GM20431 (cell line): ENCODE results near the gene HNRNPUL2.

Experiments used
- in situ Hi-C: fragments of 300-500 bp; cut with MseI, MboI; formaldehyde crosslinking; loops from one replicate; pipeline ENCODE4 v1.15.0; 2020; ENCODE audit warnings: low sequenced_read_pairs; ENCODE audit not compliant: unreplicated experiment

HNRNPUL2 gene

GRCh38 chr11:62728171-62728988 is 1.1 kb upstream of the HNRNPUL2 start, which contains the start of gene TTC9C:
TSS of gene TTC9C (plus strand) at chr11:62728486. CDS start at chr11:62728849, 363 bp downstream.
- in situ Hi-C loops, result no loop called here

DNA sequence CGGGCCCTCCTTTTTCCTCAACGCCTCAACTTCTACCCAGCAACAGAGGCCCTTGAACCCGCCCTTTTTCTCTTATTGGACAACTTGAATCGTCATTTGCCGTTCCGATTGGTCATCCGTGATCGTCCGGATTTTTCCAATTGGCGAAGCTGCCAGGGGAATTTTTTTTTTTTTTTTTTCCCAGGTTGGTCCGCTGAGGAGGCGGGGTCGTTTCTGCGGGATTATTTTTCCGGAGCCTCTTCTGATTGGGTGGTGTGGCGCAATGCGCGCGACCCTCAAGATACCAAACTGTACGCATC is 564 bp upstream of the HNRNPUL2 start:
- in situ Hi-C loops, result no loop called here

DNA sequence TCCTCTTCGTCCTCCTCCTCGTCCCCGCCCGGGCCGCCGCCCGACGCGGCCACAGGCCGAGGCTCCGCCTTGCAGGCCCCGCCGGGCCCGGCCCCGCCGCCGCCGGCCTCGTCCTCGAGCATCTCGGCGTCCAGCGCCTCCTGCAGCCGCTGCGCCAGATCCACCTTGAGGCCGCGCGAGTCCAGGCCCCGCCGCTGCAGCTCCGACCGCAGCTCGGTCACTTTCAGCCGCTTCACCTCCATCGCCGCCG is 417 bp downstream of the HNRNPUL2 start:
- in situ Hi-C loops, result no loop called here

GRCh38 chr11:62726156-62726914 is 922 bp downstream of the HNRNPUL2 start:
- in situ Hi-C loops, result no loop called here

DNA sequence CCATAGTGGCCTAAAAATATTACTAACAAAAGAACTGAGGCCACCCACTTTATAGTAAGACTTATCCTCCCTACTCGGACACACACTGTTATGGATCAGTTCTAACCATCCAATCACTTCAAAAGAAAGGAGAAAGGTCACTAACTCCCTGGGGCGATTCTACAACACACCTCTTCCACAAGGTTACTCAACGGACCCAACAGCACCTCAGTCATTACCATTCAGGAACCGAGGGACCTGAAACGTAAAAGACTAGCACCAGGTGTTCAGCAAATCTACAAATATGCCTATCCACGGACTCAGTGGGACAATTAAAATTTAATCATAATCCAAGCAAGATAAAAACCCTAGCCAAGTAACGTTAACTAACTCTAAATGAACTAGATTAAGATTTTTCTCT is 1.6 kb downstream of the HNRNPUL2 start:
- in situ Hi-C loops, result no loop called here

GRCh38 chr11:62724171-62724570 is 3.1 kb downstream of the HNRNPUL2 start:
- in situ Hi-C loops, result no loop called here

DNA sequence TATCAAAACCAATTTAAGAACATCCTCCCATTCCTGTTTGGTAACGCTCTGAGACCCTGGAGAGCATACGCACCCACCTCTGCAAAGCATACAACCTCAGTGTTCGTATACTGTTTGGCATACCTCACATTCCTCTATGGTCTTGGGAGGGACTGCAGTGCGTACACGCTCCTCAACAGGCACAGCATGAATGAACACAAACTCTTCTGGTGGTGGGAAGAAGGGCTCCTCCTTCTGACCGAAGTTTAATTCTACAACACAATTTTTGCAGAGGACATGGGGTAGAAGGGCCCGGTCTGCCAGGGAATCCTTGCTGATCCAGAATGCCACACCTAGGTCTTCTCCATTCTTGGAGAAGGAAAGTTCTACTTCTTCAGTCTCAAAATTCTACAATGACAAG is 5.3 kb downstream of the HNRNPUL2 start:
- in situ Hi-C loops, result no loop called here

GRCh38 chr11:62719302-62719978 is 7.8 kb downstream of the HNRNPUL2 start:
- in situ Hi-C loops, result no loop called here

- in situ Hi-C loops, result no loop called here
Measured at GRCh38 chr11:62716816-62717215, 10.4 kb downstream of the HNRNPUL2 start.

DNA sequence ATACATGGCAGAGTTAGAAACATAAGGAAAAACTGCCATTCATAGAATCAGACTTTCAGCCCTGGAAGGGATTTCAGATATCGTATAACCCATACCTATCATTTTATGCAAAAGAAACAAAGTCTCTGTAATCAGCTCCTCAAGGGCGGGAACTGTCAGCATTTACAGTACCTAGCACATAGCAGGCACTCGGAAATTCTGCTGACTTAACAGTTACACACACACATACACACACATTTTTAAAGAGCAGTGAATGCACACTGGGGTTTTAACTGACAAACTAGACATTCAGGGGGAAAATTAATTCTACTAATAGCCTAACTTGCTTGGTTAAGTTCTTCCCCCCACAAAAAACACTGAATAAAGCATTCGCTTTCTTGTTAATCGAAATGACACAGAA is 11.1 kb downstream of the HNRNPUL2 start:
- in situ Hi-C loops, result no loop called here

GRCh38 chr11:62715150-62716130 is 11.8 kb downstream of the HNRNPUL2 start:
- in situ Hi-C loops, result no loop called here

DNA sequence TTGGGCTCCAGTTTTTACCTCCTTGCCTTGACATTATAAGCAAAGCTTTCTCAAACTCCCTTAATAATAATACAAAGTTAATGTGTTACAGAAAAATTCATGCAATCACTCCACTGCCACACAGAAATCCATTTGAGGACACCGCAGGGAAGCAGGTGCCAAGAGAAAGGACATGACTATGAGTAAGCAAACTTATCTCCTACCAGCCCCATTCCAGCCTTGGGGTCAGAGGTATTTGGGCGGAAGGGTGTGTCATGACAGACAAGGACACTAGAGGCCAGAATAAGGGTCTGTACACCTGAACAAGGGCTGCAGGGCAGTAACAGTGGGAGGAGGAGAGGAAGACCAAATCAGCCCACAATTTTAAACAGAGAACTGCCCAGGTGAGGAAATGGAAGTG is 13.9 kb downstream of the HNRNPUL2 start:
- in situ Hi-C loops, result no loop called here

DNA sequence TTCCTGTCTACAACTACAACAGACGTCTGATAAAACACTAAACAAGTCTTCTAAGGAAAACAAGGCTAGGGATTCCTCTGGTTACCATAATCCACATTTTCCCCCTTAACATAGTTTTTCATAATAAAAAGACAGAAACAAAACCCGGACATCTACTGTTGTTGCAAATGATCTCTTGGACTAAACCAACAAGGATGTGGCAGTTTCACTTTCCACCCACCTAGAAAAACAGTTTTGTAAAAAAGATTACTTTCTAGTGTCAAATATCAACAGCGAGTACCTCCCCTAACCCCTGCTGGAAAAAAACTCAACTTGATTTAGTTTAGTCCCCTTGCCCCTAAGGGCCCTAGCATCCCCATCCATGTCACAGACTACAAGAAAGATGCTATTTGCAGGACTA is 14.4 kb downstream of the HNRNPUL2 start:
- in situ Hi-C loops, result no loop called here

DNA sequence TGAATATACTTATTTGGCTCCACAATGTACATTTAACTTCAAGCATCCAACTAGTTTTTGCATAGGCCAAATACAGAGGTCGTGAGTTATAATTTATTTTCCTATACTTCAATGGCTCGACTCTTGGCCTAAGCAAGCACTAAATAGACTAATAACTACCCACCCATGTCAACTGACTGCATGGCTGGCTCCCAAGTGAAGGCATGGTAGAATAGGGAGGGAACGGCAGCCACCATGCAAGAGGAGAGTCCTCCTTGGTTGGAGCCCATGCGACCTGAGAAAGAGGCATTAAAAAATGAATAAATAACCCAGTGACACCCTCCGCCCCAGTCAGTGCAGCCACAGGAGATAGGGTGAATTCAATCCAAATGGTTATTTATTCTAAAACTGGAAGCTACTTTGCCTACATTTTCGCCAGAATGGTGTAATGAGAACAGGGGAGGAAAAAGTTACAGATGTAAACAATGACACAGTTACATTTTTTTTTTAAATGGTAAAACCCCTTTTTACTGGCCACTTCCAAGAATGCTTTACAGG is 14.9 kb downstream of the HNRNPUL2 start:
- in situ Hi-C loops, result no loop called here

GRCh38 chr11:62710001-62710345 is 17.3 kb downstream of the HNRNPUL2 start:
- in situ Hi-C loops, result no loop called here

DNA sequence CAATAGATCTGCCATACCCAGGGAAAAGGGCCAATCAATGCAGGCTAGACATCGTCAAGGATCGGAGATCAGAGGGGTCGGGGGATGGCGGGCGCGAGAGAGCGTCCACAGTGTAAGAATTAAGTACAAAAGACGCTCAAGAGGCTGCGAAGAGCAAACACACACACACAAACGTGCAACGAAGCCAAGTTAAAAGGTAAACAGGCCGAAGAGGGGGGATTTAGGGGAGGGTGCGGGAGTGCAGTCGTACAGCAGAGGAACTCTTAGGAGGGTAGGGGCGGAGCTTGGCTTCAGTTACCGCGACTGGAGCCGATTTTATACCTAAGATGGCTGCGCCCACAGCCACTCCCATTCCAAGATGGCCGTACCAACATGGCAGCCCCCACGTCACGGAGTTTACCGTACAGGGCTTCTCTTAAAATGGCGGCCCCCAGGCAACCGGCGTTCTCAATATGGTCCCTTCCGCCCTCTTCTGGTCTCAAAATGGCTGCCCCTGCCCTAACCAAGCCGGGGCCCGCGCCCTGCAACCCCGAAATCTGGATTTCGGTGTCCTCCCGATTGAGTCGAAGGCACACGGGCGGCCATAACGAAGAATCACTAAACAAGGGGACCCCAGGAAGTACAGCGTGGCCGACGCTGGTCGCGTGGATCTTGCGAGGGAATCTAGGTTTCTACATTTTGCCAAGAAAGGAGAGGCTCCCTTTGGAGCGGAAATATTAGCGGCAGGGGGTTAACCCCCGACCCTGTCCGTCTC is 17.8 kb downstream of the HNRNPUL2 start:
- in situ Hi-C loops, result no loop called here

DNA sequence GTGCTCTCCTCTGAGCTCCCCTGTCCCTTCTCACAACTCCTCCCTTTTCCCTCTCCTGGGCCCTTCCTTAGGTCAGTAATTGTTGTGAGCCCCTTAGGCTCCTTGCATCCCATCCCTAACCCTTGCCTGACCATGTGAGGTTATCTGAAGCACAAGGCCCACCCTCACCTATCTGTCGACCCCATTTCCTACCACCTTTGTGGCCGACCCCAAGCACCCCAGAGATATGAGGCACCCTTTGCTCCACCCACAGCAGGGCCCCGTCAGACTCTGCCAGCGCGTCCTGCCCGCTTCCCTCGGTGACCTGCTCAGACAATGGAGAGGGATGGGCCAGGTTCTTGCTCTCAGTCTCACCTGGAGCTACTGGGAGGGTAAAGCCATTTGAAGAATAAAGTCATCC is 18.5 kb downstream of the HNRNPUL2 start:
- in situ Hi-C loops, result no loop called here

GRCh38 chr11:62708392-62708791 is 18.9 kb downstream of the HNRNPUL2 start:
- in situ Hi-C loops, result no loop called here

DNA sequence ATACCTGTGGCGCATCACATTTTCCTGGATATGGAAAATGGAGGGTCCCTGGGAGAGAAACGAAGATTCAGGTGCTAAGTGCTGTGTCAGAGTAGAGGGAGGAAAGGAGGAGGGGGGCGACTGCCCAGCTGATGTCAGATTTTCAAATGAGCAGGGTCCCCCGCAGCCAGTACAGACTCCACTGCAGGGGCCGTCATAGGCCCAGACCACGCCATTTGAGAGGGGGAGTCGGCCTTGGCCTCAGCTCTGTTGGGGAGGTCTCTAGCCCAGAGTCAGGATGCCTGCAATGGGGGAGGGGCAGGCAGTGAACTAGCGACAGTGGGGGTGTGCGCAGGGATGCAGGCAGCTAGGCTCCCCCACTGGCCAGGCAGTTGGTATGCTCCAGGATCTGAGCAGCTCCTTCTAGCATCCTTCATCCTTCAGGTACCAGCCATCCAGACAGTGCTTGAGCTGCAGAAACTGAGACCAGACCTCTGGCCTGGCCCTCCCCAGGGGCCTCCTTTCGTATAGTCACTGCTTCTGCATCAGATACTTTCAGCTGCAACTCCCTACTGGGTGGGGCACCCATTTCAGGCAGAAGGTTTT is 19.9 kb downstream of the HNRNPUL2 start, which contains the start of the genes BSCL2 and GNG3:
Gene BSCL2 (minus strand): TSS at position 148 of the 585 bp plus-strand sequence. CDS start 229 bp downstream, outside the sequence.
Gene GNG3 (plus strand): TSS at position 400 of the 585 bp plus-strand sequence. CDS start 620 bp downstream, outside the sequence.
- in situ Hi-C loops, result no loop called here
